Activated CD4-positive, alpha-beta T cell treated with anti-CD3 and anti-CD28 coated beads, Interleukin-2, amount 10 ng/mL, durations not matched to agents 7 days and 5 days (primary cell): ENCODE results near the gene ENTREP1. TPM values are rescaled to one million over a fixed set of nuclear protein-coding genes. Genes with fewer than 3 reads are reported as not detected.
"Not testable (repeated sequence)": the region's sequence is repeated elsewhere in the genome, so short reads cannot be mapped to it uniquely, and the experiment has no call there.

ENCODE experiments used
- CTCF ChIA-PET: fragments of 350-600 bp; sonication (Branson Sonifier 250); formaldehyde crosslinking; loops from one replicate; lab custom pipeline; 2021; ENCODE audit warnings: antibody characterized with exemption; lab: Charles Lee
- POLR2A ChIA-PET: fragments of 350-600 bp; sonication (Branson Sonifier 250); formaldehyde crosslinking; loops from one replicate; lab custom pipeline; 2021; ENCODE audit warnings: antibody characterized with exemption; lab: Charles Lee
- DNase-seq: peaks from one replicate; pipeline ENCODE4 v3.0.0-alpha.2; 2020
- H3K27ac Mint-ChIP-seq: one replicate; pipeline ENCODE4 v1.8.0; 2021; ENCODE audit warnings: mild to moderate bottlenecking, moderate library complexity, mixed read lengths
- H3K27me3 Mint-ChIP-seq: one replicate; pipeline ENCODE4 v1.8.0; 2021; ENCODE audit warnings: mixed read lengths
- H3K36me3 Mint-ChIP-seq: one replicate; pipeline ENCODE4 v1.8.0; 2021; ENCODE audit warnings: low read depth, mixed read lengths
- H3K4me1 Mint-ChIP-seq: one replicate; pipeline ENCODE4 v1.8.0; 2021; ENCODE audit warnings: mixed read lengths
- H3K4me3 Mint-ChIP-seq: one replicate; pipeline ENCODE4 v1.8.0; 2021; ENCODE audit warnings: mild to moderate bottlenecking, moderate library complexity, mixed read lengths
- H3K9me3 Mint-ChIP-seq: one replicate; pipeline ENCODE4 v1.8.0; 2021; ENCODE audit warnings: mixed read lengths
- total RNA-seq, 2 experiments: library from RNA; stranded (reverse); gene quantifications; one replicate each; pipeline ENCODE4 v1.2.3, GENCODE V29; 2021

Gene ENTREP1
- total RNA-seq, 2 experiments from 2014 or later, result not detected

GRCh38 chr9:69306895-69307445 lies 18.0 kb upstream of the ENTREP1 start:
- peaks cover 11% of the 10 kb centered on the region for H3K27me3 Mint-ChIP-seq
- POLR2A ChIA-PET, DNase-seq, H3K27ac Mint-ChIP-seq, H3K36me3 Mint-ChIP-seq, H3K9me3 Mint-ChIP-seq, H3K4me1 Mint-ChIP-seq, H3K4me3 Mint-ChIP-seq: not testable (repeated sequence)
- CTCF ChIA-PET, result interaction anchor here (1.5 kb wide), 1 partner anchor 13 kb away, joined by 4 read pairs; no protein-coding TSS in a partner anchor

- no peak overlapping the region for H3K27ac Mint-ChIP-seq
- no peaks in the 10 kb centered on the region for H3K36me3 Mint-ChIP-seq
- peaks cover 8% of the 10 kb centered on the region for H3K27me3 Mint-ChIP-seq
- H3K4me1 Mint-ChIP-seq, result no peaks in the 10 kb centered on the region
- ChIA-PET POLR2A (no interaction called here), CTCF (interaction anchor here (1.5 kb wide), 1 partner anchor 12 kb away, joined by 4 read pairs; no protein-coding TSS in a partner anchor)
- H3K4me3 Mint-ChIP-seq, result no peak overlapping the region
- DNase-seq, result no peak
- peaks cover 4% of the 10 kb centered on the region for H3K9me3 Mint-ChIP-seq
Measured at GRCh38 chr9:69307446-69308205, 17.4 kb upstream of the ENTREP1 start.

- Mint-ChIP-seq H3K27me3 (peaks cover 8% of the 10 kb centered on the region), H3K4me1 (no peaks in the 10 kb centered on the region), H3K4me3 (no peak overlapping the region), H3K27ac (no peak overlapping the region), H3K9me3 (peaks cover 5% of the 10 kb centered on the region), H3K36me3 (no peaks in the 10 kb centered on the region)
- ChIA-PET POLR2A (no interaction called here), CTCF (interaction anchor here (1.5 kb wide), 1 partner anchor 11 kb away, joined by 4 read pairs; no protein-coding TSS in a partner anchor)
- DNase-seq, result no peak
Measured at GRCh38 chr9:69308206-69308931, 16.6 kb upstream of the ENTREP1 start.

GRCh38 chr9:69313175-69313574 lies 11.8 kb upstream of the ENTREP1 start:
- Mint-ChIP-seq H3K27me3 (peaks cover 4% of the 10 kb centered on the region), H3K36me3 (no peaks in the 10 kb centered on the region), H3K4me1 (no peaks in the 10 kb centered on the region), H3K27ac (no peak overlapping the region), H3K4me3 (no peak overlapping the region), H3K9me3 (peaks cover 14% of the 10 kb centered on the region)
- CTCF ChIA-PET, result no interaction called here
- no peak for DNase-seq
- POLR2A ChIA-PET, result no interaction called here

- no peak overlapping the region for H3K27ac Mint-ChIP-seq
- POLR2A ChIA-PET, result no interaction called here
- DNase-seq, result no peak
- H3K9me3 Mint-ChIP-seq, result peaks cover 14% of the 10 kb centered on the region
- no peaks in the 10 kb centered on the region for H3K36me3 Mint-ChIP-seq
- H3K4me1 Mint-ChIP-seq, result no peaks in the 10 kb centered on the region
- H3K4me3 Mint-ChIP-seq, result no peak overlapping the region
- peaks cover 9% of the 10 kb centered on the region for H3K27me3 Mint-ChIP-seq
- CTCF ChIA-PET, result no interaction called here
Measured at GRCh38 chr9:69314547-69314946, 10.5 kb upstream of the ENTREP1 start.

- H3K9me3 Mint-ChIP-seq, result peaks cover 13% of the 10 kb centered on the region
- H3K27ac Mint-ChIP-seq, result no peak overlapping the region
- H3K27me3 Mint-ChIP-seq, result peaks cover 12% of the 10 kb centered on the region
- POLR2A ChIA-PET, result no interaction called here
- no peak for DNase-seq
- no peaks in the 10 kb centered on the region for H3K36me3 Mint-ChIP-seq
- CTCF ChIA-PET, result interaction anchor here (0.6 to 1.4 kb wide), 2 partner anchors 25 to 257 kb away, joined by 3 read pairs; no protein-coding TSS in a partner anchor
- H3K4me3 Mint-ChIP-seq, result no peak overlapping the region
- no peaks in the 10 kb centered on the region for H3K4me1 Mint-ChIP-seq
Measured at GRCh38 chr9:69317081-69317480, 7.9 kb upstream of the ENTREP1 start.

- Mint-ChIP-seq H3K27me3 (peaks cover 17% of the 10 kb centered on the region), H3K9me3 (peaks cover 10% of the 10 kb centered on the region), H3K4me3 (no peak overlapping the region), H3K36me3 (no peaks in the 10 kb centered on the region), H3K4me1 (no peaks in the 10 kb centered on the region), H3K27ac (no peak overlapping the region)
- DNase-seq, result no peak
- ChIA-PET CTCF (interaction anchor here (1.4 kb wide), 1 partner anchor 24 kb away, joined by 3 read pairs; no protein-coding TSS in a partner anchor), POLR2A (no interaction called here)
Measured at GRCh38 chr9:69317894-69318293, 7.1 kb upstream of the ENTREP1 start.

GRCh38 chr9:69319324-69320025 lies 5.5 kb upstream of the ENTREP1 start:
- H3K4me1 Mint-ChIP-seq, result no peaks in the 10 kb centered on the region
- no peaks in the 10 kb centered on the region for H3K36me3 Mint-ChIP-seq
- POLR2A ChIA-PET, result no interaction called here
- no peak overlapping the region for H3K4me3 Mint-ChIP-seq
- peaks cover 31% of the 10 kb centered on the region for H3K27me3 Mint-ChIP-seq
- no peaks in the 10 kb centered on the region for H3K9me3 Mint-ChIP-seq
- CTCF ChIA-PET, result interaction anchor here (1.8 kb wide), 2 partner anchors 9 to 12 kb away, joined by 4 to 8 read pairs; no protein-coding TSS in a partner anchor
- no peak overlapping the region for H3K27ac Mint-ChIP-seq
- DNase-seq, result no peak

GRCh38 chr9:69322256-69322655 lies 2.8 kb upstream of the ENTREP1 start:
- POLR2A ChIA-PET, result no interaction called here
- Mint-ChIP-seq H3K9me3 (no peaks in the 10 kb centered on the region), H3K27me3 (peaks cover 52% of the 10 kb centered on the region), H3K4me3 (no peak overlapping the region), H3K36me3 (no peaks in the 10 kb centered on the region), H3K27ac (no peak overlapping the region), H3K4me1 (peaks cover 1% of the 10 kb centered on the region)
- no peak for DNase-seq
- CTCF ChIA-PET, result no interaction called here

GRCh38 chr9:69323861-69324260 lies 1.2 kb upstream of the ENTREP1 start:
- POLR2A ChIA-PET, result no interaction called here
- CTCF ChIA-PET, result no interaction called here
- DNase-seq, result no peak
- H3K27me3 Mint-ChIP-seq, result peaks cover 61% of the 10 kb centered on the region
- H3K36me3 Mint-ChIP-seq, result no peaks in the 10 kb centered on the region
- H3K27ac Mint-ChIP-seq, result no peak overlapping the region
- H3K9me3 Mint-ChIP-seq, result no peaks in the 10 kb centered on the region
- no peak overlapping the region for H3K4me3 Mint-ChIP-seq
- peaks cover 1% of the 10 kb centered on the region for H3K4me1 Mint-ChIP-seq

GRCh38 chr9:69325409-69326212 lies 596 bp downstream of the ENTREP1 start:
- DNase-seq, result no peak
- CTCF ChIA-PET, result no interaction called here

GRCh38 chr9:69326261-69326660 lies 1.2 kb downstream of the ENTREP1 start:
- peaks cover 67% of the 10 kb centered on the region for H3K27me3 Mint-ChIP-seq
- H3K4me3 Mint-ChIP-seq, result no peak overlapping the region
- no peaks in the 10 kb centered on the region for H3K36me3 Mint-ChIP-seq

More at GRCh38 chr9:69325409-69326212, 596 bp downstream of the ENTREP1 start:
- Mint-ChIP-seq H3K36me3 (no peaks in the 10 kb centered on the region), H3K4me3 (no peak overlapping the region), H3K4me1 (peaks cover 1% of the 10 kb centered on the region), H3K27me3 (peaks cover 64% of the 10 kb centered on the region), H3K9me3 (no peaks in the 10 kb centered on the region), H3K27ac (no peak overlapping the region)
- POLR2A ChIA-PET, result no interaction called here

More at GRCh38 chr9:69326261-69326660, 1.2 kb downstream of the ENTREP1 start:
- ChIA-PET POLR2A (no interaction called here), CTCF (no interaction called here)
- H3K4me1 Mint-ChIP-seq, result peaks cover 1% of the 10 kb centered on the region
- no peak for DNase-seq
- H3K9me3 Mint-ChIP-seq, result no peaks in the 10 kb centered on the region
- no peak overlapping the region for H3K27ac Mint-ChIP-seq
